Right ventricle myocardium inferior (tissue), 1 donor: ENCODE results near the gene CA12. TPM values are rescaled to one million over a fixed set of nuclear protein-coding genes. Genes with fewer than 3 reads are reported as not detected.

Experiments
- ATAC-seq: fragments of 200-7000 bp; cut with Tn5 transposase; one replicate; pipeline ENCODE4 v1.9.1; 2020; ENCODE audit warnings: mild to moderate bottlenecking, moderate library complexity
- DNase-seq: peaks from one replicate; pipeline ENCODE4 v3.0.0; 2021; ENCODE audit errors: missing footprints
- intact Hi-C: fragments of 100-400 bp; cut with DNase I; formaldehyde crosslinking; loops from one replicate; pipeline ENCODE4 v1.11.0; 2022
- total RNA-seq: library from RNA; stranded (reverse); fragmentation: NEBNext Ultra II Directional; extraction: Animal tissue kit (Norgen Biotek cat#: 25700); gene quantifications from one replicate; pipeline ENCODE4 v1.2.1, GENCODE V29; 2021
- donor health status: DM: no; HTN: yes; CAD: no; lungs with severe emphysema.

Gene CA12
- total RNA-seq, 1 donor from 2014 or later, result 0.65 TPM

- intact Hi-C loops, result no loop called here
These were observed 86.3 kb downstream of the CA12 start for GRCh38 chr15:63295341-63295740.

GRCh38 chr15:63294359-63294758 lies 87.3 kb downstream of the CA12 start:
- intact Hi-C loops, result no loop called here
- no peak for DNase-seq
- no peak for ATAC-seq

More at GRCh38 chr15:63295341-63295740, 86.3 kb downstream of the CA12 start:
- DNase-seq (no peak), ATAC-seq (no peak)

- ATAC-seq, result no peak
- intact Hi-C loops, result no loop called here
- DNase-seq, result no peak
These were observed 88.9 kb downstream of the CA12 start for GRCh38 chr15:63292771-63293170.

- ATAC-seq (no peak), DNase-seq (no peak)
- intact Hi-C loops, result no loop called here
These were observed 89.4 kb downstream of the CA12 start for GRCh38 chr15:63292241-63292640.

- no peak for ATAC-seq
These were observed 90.1 kb downstream of the CA12 start for GRCh38 chr15:63291507-63291906.

GRCh38 chr15:63288778-63289378 lies 92.8 kb downstream of the CA12 start:
- DNase-seq (no peak), ATAC-seq (no peak)
- intact Hi-C loops, result loop anchor here (1.0 kb wide), 1 partner anchor 114 kb away; no protein-coding TSS in a partner anchor

More at GRCh38 chr15:63291507-63291906, 90.1 kb downstream of the CA12 start:
- intact Hi-C loops, result no loop called here
- DNase-seq, result no peak

- intact Hi-C loops, result loop anchor here (1.0 kb wide), 1 partner anchor 115 kb away; no protein-coding TSS in a partner anchor
- ATAC-seq, result no peak
- no peak for DNase-seq
These were observed 93.3 kb downstream of the CA12 start for GRCh38 chr15:63288342-63288741.

GRCh38 chr15:63287109-63287508 lies 94.5 kb downstream of the CA12 start:
- intact Hi-C loops, result no loop called here
- no peak for DNase-seq
- no peak for ATAC-seq

- intact Hi-C loops, result no loop called here
- ATAC-seq (no peak), DNase-seq (no peak)
These were observed 97.3 kb downstream of the CA12 start for GRCh38 chr15:63284335-63284734.

- peak; percentile 86 for DNase-seq
- intact Hi-C loops, result no loop called here
- no peak for ATAC-seq
These were observed 98.5 kb downstream of the CA12 start for GRCh38 chr15:63283126-63283525.

- ATAC-seq (no peak), DNase-seq (no peak)
- intact Hi-C loops, result loop anchor here (2.0 to 5.0 kb wide), 3 partner anchors 56 to 121 kb away; partner anchors contain the start of genes RAB8B and RPS27L
These were observed 103.7 kb downstream of the CA12 start for GRCh38 chr15:63277893-63278456.

- DNase-seq (peak; percentile 94), ATAC-seq (peak; percentile 97)
- intact Hi-C loops, result loop anchor here (2.0 to 5.0 kb wide), 3 partner anchors 55 to 120 kb away; partner anchors contain the start of genes RAB8B and RPS27L
These were observed 104.4 kb downstream of the CA12 start, which contains the start of gene APH1B for GRCh38 chr15:63277038-63277892. TSS of gene APH1B (plus strand) at chr15:63277605. CDS start at chr15:63277624, 19 bp downstream.

GRCh38 chr15:63276342-63277037 lies 105.2 kb downstream of the CA12 start:
- intact Hi-C loops, result loop anchor here (2.0 to 5.0 kb wide), 3 partner anchors 54 to 120 kb away; partner anchors contain the start of genes RAB8B and RPS27L
- DNase-seq (no peak), ATAC-seq (no peak)

- no peak for ATAC-seq
- intact Hi-C loops, result no loop called here
- no peak for DNase-seq
These were observed 107.2 kb downstream of the CA12 start for GRCh38 chr15:63274427-63274826.

Other genes with a start within 250 kb of the CA12 start
- gene RPS27L, start 224.4 kb downstream of the CA12 start, total RNA-seq, result 193 TPM
- 12.3 TPM for gene RAB8B, start 192.2 kb downstream of the CA12 start, total RNA-seq
- 6.2 TPM for gene APH1B, start 104.2 kb downstream of the CA12 start, total RNA-seq
- gene USP3, start 122.7 kb upstream of the CA12 start, total RNA-seq, result 13.7 TPM
- gene FBXL22, start 215.5 kb upstream of the CA12 start, total RNA-seq, result 33.2 TPM